Superior temporal gyrus (tissue), 1 donor: ENCODE results near the gene CCDC50.

ENCODE experiments used
- DNase-seq: peaks from one replicate; pipeline ENCODE4 v3.0.0-alpha.2; 2016; ENCODE audit errors: extremely low spot score

The CCDC50 gene

DNA sequence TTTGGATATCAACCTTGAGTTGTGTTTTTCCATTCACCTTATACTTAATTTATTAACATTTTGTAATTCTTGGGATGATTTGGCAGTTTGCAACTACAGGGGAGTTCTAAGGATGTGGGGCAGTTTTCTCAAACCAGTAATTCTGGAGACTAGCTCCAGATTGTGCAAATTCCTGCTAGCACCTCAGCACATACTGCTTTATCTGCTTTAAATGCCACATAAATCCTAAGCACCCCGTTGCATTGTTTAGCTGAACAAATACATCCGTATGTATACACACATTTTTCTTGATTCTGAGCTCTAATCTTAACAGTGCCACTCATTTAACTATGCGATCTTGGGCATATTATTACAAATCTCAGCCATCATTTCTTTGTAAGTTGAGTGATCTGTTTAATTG, 18.0 kb downstream of the CCDC50 start:
- no peak for DNase-seq

DNA sequence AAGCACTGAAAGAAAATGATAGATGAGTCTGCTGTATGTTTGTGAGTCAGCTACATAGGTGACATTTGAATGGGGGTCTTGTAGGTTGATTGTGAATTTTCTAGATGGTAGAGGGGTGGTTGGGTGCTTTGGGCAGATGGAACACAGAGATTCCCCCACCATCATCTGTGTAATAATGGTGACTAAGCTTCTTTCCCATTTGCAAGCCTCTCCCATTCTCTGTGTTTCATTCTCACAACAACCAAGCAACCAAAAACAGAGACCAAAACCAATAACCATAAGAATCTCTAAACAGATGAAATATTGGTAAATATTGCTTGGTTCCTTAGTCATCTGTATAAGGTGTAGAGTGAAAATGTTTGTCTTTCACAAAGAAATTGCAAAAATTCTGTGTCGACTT, 18.9 kb downstream of the CCDC50 start:
- DNase-seq, result no peak

DNA sequence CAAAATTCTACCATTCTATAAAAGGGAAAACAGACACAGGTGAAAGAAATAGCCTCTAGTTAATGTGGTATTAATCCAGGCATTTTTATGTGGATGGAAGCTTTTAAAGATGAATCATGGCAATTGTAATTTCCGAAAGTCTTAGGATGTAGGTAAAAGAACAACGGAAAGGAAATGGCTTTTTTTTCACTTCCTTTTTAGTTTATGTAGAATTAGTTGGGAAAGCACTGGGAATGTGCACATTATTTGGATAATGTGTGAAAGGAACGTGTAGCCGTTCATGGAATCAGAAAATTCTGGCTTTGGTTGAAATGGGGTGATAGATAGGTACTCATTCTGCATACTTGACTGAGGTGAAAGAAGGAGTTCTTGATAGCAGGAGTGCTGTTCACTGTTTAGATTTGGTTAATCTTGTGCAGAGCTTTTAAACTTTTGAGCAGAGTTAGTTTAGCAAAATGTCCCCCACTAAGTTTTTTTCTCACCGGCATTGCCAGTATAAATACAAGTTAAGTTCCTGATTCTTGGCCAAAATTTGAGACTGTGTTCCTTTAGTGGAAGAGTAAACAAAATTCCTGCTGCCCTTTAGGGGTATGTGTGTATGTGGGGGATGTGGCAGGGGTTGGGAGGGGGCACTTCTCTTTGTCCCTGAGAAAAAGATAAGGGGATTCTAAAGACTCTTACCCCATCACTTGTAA, 21.3 kb downstream of the CCDC50 start:
- DNase-seq, result no peak

DNA sequence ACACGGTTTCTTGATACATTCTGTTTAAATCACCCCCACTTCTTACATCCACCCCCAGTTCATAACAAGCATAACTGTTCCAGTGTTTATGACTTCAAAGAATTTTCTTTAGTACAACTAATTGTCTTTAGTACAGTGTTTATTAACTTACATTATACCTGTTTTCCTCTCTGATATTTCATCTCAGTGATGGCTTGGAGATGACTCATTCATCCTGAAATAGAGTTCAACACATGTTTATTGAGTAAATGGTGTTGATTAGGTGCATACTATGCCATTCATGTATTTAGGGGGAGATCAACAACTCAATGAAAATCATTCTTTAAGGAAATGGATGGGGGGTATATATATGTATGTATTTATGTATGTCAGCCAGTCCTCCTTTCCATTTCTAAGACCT, 22.8 kb downstream of the CCDC50 start:
- no peak for DNase-seq

DNA sequence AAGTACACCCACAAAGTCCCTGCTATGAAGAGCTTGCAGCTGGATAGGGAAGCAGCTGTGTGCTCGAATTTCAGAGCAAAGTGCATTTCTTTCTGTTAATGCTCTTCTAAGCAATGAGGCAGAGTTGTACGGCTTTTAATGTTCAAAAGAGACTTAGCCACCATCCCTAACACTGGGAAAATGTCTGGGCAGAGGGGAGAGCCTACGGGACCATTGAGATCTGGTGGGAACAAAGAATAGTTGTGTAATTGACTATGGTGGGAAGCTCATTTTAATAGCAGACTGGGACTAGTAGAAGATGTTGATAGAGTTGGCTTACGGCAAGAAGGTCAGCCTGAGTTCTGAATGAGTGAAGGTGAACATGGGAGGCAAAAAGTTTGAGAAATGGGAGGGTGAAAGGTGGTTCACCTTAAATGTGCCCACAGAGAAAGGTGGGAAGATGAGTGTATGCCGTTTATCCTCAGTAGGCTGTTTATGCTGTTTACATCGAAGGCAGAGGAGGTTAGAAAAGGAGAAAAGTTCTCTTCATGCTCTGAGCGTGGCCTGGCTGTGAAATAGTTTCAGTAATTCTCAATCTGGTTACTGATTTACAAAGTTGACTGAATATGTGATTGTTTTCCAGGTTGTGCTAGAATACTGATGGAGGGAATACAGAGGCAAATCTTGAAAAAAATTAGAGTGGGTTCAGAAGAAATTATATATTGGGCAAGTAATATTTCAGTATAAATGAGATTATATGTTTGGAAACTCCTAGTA, 24.0 kb downstream of the CCDC50 start:
- no peak for DNase-seq

DNA sequence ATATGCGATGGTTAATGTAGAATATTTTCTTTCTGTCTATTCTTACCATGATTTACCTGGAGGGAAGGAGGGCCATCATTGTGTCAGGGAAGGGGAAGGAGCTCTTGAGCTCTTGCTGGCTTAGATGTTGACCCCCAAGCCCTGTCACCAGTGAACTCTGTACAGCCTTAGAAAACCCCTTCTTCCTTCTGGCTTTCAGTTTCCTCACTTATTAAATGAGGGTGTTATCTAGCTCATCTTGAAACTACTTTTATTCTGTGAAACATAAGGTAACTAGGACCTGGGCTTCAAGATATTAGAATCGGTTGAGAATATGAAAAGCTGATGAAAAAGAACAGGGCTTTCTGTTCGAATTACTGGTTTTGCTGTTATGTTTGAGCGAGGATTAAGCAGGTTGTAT, 26.2 kb downstream of the CCDC50 start:
- no peak for DNase-seq

DNA sequence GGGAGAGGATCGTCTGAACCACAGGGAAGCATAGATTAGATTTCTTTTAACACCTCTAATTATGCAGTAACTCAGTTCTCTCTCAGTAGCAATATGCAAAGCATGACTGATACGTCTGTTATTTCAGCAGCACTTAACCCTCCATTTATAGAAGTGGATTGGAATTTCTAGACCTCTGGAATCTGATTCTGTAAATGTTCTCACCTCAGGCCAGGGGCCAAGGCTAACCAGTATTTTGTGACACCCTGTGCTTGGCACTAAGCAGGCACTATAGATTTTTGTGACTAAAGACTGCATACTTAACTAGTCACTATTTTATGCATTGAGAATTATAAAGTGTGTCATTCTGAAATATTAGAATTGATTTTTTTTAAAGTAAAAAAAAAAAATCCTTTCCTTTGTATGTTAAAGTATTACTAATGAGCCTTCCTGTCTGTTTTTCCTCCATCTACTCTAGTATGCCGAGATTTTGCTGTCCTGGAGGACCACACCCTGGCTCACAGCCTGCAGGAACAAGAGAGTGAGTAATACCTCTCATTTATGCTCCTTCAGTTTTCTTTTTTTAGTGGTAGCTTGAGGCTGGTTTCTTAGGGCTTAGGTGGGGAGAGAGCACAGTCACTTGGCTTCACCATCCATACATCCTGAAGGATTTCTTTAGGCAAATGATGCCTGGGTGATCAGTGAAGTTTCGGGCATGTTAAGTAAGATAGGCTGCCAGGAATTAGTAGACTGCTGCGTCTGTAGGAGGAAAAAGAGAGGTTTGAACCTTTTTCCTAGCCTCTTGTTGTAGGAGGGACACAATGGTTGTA, 27.6 kb downstream of the CCDC50 start:
- no peak for DNase-seq

DNA sequence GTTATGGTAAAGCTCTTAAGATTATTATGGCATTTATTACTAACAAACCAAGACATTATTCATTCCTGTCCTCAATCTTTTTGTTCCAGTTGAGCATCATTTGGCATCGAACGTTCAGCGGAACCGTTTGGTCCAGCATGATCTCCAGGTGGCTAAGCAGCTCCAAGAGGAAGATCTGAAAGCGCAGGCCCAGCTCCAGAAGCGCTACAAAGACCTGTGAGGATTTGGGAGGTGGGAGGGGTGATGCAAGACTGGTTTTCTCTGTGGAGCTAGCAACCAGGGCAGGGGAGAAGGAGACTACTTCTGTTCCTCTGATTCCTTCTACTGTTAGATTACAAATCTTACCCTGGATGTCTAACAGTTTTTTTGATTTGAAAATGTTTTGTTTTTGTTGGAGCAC, 28.7 kb downstream of the CCDC50 start:
- no peak for DNase-seq

DNA sequence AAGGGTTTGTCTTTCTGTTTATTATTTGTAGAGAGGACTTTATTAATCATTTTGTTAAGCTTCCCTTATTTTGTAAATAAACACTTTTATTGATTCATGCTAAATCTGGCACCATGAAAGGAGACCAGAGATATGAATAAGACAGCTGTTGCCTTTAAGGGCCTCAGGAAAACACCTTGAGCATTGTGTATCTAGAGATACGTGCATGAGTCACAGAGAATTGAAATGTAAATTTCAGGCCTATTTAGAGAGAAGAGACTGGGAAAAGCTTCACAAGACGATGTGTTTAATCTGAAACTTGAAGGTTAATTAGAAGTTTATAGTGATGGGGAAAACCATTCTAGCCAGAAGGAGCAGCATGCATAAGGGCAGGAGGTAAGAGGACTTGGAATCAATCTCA, 29.7 kb downstream of the CCDC50 start:
- no peak for DNase-seq

DNA sequence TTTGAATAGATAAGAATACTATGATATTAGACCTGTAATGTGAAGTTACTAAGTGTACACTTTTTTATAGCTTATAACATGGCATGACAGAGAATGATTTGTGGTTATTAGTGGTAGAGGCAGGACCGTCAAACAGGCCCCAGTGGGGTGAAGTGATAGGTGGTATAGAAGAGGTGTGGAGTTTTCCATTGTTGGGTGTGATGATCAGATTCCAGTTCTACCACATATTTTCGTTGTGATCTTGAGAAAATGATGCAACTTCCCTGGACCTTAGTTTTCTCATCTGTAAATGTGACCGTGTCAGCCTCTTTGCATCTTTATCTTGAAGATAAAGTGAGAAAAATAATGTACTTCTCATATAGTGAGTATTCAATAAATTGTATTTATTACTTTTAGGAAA, 31.4 kb downstream of the CCDC50 start:
- no peak for DNase-seq

DNA sequence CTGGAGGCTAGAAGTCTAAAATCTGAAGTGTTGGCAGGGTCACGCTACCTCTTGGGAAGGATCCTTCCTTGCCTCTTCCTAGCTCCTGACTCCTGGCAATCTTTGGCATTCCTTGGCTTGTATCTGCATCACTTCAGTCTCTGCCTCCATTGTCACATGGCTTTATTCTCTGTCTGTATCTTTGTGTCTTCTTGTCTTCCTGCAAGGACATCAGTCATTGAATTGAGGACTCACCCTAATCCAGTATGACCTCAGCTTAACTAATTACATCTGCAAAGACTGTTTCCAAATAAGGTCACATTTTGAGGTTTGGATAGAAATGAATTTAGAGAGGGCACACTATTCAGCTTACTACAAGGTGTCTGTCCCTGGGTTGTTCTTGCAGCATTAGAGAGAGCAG, 32.3 kb downstream of the CCDC50 start:
- DNase-seq, result no peak

DNA sequence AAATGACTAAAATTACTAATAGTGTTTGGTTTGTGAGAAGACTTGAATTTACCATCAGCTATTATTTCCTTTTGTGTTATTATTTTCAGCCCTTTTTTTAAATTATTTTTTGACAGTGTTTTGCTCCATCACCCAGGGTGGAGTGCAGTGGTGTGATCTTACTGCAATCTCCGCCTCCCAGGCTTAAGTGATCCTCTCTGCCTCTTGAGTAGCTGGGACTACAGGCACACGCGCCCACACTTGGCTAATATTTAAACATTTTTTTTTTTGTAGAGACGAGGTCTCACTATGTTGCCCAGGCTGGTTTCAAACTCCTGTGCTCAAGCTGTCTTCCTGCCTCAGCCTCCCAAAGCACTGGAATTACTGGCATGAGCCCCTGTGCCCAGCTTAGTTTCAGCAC, 32.8 kb downstream of the CCDC50 start:
- DNase-seq, result no peak

DNA sequence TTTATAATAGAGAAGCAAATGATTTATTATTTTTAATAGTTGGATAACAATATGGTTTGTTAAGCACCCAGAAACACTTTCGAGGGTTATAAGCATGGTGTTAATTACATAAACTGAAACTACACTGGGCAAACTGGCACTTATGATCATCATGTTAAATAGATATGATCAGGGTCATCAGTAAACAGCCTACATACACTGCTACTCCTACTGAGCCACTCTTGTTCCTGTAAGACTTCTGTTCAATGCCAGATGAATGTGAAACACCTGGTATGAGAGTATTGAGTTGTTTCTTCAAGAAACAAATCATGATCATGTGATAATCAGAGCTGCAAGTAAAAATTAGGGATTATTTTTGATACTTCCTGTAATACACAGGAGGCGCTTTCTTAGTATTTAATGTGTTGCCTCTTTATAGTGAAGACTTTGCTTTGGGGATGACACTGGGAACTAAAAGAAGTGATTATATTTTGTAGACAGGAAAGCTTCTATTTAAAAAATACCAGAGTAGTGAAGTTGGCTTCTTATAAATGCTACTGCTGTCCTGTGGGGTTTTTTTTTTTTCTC, 33.4 kb downstream of the CCDC50 start:
- no peak for DNase-seq

DNA sequence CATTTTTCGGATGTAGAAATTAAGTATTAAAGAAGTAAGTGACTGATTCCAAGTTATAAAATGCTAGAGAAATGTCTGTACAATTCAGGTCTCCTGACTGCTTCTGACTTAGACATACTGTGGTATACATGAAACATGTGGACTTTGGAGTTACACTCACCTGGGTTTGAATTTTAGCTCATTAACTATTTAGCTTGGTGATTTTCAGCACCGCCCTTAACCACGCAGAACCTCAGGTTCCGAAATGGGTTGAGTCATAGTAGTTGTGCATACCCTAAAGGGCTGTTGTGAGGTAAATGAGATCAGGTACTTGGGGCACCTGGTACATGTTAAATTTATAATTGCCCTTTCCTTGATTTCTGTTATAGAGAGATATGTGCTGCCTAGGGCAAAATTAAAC, 34.0 kb downstream of the CCDC50 start:
- no peak for DNase-seq

DNA sequence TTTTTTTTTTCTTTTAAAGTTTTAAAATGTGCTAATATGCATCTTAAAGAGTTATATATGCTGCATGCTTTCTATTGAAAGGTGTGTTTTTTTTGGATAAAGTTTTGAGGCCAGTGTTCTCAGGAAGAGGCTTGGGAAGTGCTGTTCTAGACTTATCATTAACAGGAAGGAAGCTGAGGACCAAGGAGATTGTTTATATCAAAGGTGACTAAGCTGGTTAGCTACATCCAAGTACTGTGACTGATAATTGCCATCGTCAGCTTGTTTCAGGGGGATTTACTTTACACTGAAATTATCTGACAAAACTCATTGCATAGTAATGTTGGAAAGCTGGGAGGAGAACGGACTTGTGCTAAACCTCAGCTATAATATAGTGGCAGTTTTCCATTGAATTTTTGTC, 37.5 kb downstream of the CCDC50 start:
- DNase-seq, result no peak

DNA sequence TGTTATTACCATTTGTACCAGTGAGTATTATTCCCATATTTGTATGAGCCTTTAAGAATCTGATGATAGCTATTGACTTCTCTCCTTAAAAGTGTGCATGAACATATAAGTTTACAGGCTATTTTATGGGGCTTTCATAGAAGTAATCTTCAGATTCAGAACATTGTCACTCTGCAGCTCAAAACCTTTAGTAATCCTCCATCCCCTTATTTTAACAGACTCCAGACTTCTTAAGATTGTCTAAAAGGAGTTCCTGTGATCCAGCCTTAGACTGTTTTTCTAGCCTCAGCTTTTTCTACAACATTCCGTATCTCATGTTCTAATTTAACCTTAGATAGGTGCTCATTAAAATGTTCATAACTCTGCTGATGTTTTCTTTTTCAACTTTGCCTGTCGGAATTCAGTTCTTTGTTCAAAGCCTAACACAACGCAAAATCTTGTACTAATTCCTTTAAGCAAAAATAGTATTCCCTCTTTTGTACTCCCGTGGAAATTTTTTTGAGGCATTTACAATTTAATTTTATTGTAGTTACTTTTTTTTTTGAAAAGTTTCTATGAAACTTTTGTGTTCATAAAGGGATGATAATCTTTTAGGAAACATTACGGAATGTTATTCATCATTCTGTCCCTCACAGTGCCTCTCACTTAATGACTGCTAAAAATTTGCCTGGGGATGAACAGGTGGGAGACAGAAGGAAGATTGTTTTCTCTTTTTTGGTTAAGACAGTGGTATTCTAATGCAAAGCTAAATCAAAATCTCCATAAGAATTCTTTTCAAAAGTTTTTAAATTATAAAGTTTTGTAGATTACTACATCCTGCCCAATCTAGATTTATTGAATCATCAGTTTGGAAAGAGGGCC, 39.8 kb downstream of the CCDC50 start:
- no peak for DNase-seq

DNA sequence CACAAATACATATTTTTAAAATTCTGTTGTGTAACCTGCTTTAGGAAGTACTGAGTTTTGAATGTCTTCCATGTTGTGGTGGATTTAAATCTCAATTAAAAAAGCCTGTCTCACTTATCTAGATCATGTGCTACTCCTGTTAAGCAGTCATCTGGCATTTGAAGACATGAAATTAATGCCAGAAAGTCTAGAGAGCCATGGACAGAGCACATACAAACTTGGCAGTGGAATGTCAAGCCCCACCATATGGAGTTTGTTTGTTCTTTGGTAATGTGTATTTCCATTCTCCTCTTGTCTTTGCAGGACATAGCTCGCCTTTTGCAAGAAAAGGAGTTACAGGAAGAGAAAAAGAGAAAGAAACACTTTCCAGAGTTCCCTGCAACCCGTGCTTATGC, 40.4 kb downstream of the CCDC50 start:
- no peak for DNase-seq

DNA sequence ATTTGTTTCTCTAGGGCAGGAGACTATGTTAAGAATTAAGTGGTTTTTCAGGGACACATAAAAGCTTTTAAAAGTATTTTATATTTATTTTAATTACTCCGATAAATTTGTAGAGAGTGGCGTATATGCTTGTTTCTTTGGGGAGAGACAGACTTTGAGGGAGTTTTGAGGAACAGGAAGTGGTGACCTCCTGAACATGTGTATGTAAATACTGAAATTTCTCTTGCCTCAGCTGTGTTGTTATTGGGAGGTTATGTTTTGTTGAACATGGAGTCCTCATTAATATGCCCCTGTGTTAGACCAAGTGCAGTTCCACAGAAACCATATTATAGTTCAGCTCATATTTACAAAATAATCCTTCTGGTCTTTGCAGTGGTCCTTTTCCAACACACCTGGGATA, 42.9 kb downstream of the CCDC50 start:
- DNase-seq, result no peak

DNA sequence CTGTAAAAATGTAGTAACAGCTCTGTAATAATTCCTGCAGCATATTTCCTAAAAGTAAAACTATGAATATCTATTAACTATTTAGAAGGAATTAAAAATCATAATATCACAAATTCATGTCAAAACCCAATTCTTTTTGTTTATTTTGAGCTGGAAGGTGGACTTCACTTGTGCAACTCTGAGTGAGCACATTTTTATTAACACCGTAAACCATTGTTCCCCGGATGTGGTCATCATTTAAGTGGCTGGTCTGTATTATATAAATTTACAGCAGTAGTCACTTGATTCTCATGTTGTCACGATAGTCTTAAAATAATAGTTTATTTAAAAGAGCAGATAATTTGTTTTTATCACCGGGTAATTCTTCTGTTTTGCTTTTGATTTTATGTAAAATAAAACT, 44.1 kb downstream of the CCDC50 start:
- DNase-seq, result no peak

DNA sequence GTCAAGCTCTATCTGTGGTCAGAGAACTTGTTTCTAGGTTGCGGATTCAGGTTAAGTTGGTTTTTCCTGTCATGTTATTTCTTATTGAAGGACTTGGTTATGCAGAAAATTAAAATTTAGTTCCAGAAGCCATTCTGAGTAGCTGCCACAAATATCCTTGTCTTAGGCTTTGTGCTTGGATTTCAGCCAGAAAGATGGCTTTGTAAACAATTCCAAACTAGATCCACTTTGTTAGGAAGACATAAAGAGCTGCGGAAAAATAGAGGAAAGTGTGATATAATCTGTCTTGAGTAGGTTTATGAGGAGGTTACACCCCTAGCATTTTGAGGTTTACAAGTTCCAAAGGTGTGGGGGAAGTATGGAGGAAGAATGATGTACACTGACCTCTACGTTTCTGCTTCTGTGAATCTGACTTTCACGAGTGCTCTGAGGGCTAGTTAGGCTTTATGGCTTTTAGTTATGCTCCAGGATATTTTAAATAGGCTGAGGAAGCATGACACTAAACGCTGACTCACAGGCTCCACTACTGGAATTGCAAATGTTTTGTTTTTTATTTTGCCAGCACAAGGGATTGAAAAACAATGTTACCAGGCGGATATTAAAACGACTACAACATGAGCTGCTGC, 47.4 kb downstream of the CCDC50 start:
- DNase-seq, result no peak
